Measurements from ENCODE around the gene F3.

Gene F3

GRCh38 chr1:94553323-94553730 lies 11.8 kb upstream of the F3 start:
- no peak for FAIRE-seq

DNA sequence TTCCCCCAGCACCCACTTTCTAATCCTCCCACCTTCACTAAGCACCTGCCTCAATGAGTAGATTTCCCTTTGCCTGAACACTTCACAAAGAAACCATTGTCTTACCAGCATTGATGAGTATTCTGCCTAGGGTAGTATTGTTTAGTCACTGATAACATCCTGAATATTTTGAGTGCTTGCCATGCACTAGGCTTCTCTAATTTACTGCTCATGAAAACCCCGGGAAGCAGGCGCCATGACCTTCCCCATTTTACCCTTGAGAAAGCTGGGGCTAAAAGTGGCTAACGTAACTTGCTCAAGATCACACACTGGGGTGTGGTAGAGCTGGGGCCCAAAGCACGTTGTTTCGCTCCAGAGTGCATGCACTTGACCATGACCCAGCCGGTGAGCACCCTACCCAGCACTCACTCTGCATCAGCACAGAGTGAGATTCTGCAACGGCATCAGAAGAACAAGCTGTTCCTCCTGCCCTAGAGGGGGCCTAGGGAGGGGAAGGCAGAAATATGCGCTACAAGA lies 10.6 kb upstream of the F3 start:
- no peak for DNase-seq (ENCODE audit: insufficient read length, low spot score)
- no peak for FAIRE-seq

More at GRCh38 chr1:94553323-94553730, 11.8 kb upstream of the F3 start:
- no peak for DNase-seq (ENCODE audit: insufficient read length, low spot score)

DNA sequence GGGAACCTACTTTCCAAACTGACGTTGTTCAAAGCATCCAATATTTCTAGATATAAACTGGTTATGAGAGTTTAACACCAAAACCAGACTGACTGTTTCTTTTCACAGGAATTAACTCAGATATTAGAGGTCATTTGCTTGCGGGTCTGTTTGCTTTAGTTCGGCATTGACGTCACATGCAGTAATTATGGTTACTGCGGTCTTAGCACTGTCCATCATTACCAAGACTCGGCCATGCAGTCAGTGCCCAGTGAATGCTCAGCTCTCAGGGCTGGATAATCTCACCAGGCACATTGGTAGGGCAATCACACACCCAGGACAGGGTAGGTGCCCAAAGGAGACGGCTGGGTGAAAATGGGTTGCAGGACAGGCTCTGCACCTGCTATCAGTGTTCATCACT lies 9.9 kb upstream of the F3 start:
- FAIRE-seq (no peak), DNase-seq (ENCODE audit: insufficient read length, low spot score) (no peak)

DNA sequence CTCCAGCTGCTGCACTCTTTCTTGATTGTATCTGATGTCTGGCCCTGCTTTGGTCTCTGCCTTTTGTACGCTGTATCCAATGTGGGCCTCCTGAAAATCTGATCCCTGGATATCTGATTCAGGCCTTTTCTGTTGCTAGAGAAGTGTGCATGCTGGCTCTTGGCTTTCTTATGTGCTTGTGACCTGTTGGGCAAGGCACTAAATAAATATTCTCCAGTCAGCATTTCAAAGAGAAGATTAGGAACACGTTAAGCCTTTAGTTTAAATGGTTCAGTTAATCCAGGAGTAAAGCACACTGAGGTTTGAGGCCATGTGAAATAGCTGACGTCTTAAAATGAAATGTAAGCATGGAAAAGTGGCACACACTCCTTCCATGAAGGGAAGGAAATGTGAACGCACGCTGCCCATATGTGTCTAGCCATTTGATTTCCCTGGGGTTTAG lies 9.3 kb upstream of the F3 start:
- FAIRE-seq (no peak), DNase-seq (ENCODE audit: insufficient read length, low spot score) (no peak)

GRCh38 chr1:94550396-94550795 lies 8.8 kb upstream of the F3 start:
- DNase-seq (ENCODE audit: insufficient read length, low spot score): no peak
- no peak for FAIRE-seq

DNA sequence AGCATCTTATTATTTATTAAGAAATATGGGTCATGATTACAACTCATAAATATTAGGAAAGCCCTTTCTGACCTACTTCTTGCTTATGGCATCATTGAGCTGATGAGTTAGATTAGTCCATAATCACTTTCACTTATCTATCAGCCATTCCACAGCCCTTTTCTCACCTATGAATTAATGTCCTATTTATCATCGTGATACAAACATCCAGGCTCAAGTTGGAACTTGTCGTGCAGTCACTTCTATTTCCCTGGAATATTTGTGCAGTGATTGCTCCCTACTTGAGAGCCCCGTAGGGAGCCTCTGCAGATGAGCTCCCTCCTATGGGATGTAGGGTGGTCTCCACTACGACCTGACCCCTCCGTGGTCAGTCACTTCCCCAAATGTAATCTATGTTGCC lies 8.1 kb upstream of the F3 start:
- FAIRE-seq: no peak
- no peak for DNase-seq (ENCODE audit: insufficient read length, low spot score)

DNA sequence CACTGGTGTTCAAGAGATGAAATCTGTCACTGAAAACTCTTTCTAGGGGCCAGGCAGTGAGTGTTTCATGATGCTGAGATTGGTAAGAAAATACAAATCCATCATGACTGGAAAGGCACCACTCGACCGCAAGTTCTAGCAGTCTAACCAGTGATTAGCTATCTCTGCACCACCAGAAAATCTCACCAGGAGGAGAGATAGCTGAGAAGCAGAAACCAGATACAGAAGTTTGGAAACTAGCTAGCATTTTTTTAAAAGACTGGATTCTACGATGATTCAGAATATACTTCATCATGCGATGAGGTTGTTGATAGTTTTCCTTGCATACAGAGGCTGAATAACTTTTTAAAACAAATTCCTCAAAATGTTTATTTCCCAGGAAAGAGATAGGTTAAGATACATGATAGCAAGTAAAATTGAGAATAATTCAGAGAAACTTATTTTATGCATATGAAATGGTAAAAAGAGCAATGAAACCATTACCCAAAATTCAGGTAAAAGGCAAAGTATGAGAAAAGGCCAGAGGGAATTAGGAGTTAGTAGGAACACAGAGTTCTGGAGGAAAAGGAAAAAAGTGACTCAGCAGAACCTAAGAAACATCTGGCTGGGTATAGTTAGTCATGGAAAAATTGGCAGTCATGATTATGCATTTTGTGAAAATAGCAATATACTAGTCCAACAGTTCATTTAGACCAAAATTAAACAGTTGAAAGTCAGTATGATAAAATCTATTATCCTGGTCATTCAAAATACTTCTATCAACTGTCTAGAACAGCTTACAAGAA lies 3.3 kb upstream of the F3 start:
- no peak for FAIRE-seq
- no peak for DNase-seq (ENCODE audit: insufficient read length, low spot score)

- DNase-seq (ENCODE audit: insufficient read length, low spot score): no peak
- no peak for FAIRE-seq
These were observed 2.5 kb upstream of the F3 start for GRCh38 chr1:94543893-94544635.

DNA sequence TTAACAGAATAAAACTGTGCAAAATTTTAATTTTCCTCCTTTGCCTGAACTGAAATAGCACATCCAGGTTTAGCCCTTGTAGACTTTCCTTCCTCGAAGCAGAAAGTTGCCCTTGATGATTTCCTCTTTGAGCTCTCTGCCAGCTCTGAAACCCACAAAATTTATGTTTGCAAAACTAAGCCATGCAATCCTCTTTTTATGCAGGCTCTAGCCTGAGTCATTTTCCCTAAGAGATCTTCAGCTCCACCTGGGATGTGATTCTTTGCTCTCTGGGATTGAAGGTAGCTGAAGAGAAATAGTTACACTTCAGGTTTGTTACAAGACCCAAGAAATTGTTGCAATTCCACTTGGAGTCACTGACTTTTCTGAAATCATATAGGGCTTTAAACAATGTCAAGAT lies 1.4 kb upstream of the F3 start:
- FAIRE-seq (no peak), DNase-seq (ENCODE audit: insufficient read length, low spot score) (no peak)

DNA sequence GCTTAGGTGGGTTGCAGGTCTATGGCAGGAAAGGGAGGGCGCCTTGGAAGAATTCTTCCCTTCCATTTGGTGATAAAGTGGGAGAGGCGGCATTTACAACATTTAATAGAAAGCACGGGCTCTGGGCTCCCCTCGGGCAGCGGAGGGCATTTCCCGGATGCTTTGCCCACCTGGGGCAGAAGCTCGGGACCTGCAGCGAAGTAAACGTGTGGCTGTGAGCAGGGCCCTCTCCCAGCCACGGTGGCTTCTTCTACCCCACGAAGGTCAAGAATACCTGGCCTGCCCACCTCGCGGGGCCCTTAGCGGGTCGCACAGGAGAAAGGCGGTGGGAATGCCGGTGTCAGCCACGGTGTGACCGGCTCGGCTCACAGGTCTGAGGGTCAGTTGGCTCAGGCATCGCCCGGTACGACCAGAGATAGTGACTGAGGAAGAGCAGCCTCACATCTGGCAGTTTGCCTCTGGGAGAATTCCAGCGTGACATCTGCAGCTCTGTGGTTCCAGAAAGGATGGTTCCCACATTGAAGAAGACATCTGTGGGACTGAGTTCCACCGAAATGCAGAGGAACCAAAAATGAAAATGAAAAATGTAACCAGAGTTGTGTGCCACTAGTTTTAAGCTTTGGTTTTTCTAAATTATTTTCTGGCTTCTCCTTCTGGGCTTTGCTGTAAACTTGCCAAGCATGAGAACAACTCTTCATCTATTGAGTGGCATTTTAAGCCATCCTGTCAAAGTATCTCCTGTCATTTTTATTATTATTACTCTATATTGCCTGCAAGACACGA lies 720 bp upstream of the F3 start:
- DNase-seq (ENCODE audit: insufficient read length, low spot score) (no peak), FAIRE-seq (no peak)

DNA sequence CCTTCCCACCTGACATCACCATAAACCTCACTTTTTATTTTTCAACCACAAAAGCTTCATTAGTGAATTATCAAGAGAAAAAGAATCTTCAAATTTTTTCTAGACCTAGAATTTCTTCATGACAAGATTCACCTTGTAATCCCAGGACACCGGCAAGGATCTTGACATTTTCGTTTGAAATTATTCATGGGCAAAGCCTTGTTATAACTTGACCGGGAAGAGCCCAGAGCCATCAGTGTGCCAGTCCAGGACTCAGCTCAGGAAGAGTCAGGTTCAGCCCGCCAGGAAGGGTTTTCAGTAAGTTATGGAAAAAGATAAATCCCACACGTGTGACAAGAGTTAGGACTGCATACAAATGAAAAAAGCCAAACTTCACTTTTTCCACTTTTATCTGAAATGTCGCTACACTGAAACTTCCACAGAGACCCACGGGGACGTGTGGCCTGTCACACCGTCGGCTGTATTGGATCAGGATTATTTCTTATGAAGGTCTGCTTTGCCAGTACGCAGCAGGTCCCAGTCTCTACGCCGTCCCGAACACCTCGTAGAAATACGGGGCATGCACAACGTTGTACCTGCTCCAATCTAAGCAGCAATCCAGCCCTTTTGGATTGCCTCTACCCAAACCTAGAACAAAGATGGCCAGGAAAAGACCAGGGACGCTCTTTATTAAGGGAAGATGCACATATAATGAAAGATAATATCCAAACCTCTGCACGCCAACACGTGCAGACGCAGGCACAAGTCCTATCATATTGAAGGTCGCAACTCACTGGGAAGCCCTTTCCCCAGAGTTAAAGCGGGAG lies 916 bp downstream of the F3 start:
- no peak for FAIRE-seq
- DNase-seq (ENCODE audit: insufficient read length, low spot score): no peak

DNA sequence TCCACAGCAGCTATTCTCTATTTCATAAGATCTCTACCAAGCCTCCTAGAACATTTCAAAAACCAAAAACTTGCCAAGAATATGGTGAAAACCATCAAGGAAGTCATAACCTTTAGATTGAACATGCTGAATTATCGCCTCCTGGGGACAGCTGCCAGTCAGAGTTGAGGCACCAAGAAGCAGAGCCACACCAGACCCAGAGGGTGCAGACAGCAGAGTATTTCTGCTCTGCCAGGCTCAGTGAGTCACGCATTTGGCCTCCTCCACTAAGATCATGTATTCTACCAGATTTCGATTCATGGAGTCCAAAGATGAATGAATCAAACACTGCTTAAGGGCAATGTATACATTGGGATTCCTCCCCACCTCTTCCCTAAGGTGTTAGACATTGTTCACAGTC lies 2.1 kb downstream of the F3 start:
- FAIRE-seq (peak; percentile 51), DNase-seq (ENCODE audit: insufficient read length, low spot score) (no peak)

GRCh38 chr1:94538243-94538827 lies 3.2 kb downstream of the F3 start:
- no peak for FAIRE-seq
- DNase-seq (ENCODE audit: insufficient read length, low spot score): no peak

DNA sequence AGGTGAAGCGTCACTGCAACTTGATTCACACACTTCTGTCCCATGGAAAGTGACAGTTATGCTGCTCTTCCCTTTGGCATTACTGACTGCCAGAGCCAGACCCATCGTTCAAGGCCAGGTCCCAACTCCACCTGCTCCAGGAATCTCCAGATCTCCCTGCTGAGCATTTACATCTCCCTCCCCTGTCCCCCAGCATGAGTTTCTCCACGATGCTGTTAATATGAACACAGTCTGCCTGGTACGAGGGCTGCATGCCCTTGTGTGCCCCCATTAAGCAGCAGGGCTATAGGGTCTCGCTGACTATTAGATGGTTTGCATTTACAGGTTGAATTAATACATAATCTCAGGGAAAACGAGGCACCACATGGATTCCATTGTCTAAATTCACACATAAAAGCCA lies 4.3 kb downstream of the F3 start:
- FAIRE-seq (no peak), DNase-seq (ENCODE audit: insufficient read length, low spot score) (no peak)

GRCh38 chr1:94535879-94536278 lies 5.7 kb downstream of the F3 start:
- DNase-seq (ENCODE audit: insufficient read length, low spot score): no peak
- FAIRE-seq: no peak

DNA sequence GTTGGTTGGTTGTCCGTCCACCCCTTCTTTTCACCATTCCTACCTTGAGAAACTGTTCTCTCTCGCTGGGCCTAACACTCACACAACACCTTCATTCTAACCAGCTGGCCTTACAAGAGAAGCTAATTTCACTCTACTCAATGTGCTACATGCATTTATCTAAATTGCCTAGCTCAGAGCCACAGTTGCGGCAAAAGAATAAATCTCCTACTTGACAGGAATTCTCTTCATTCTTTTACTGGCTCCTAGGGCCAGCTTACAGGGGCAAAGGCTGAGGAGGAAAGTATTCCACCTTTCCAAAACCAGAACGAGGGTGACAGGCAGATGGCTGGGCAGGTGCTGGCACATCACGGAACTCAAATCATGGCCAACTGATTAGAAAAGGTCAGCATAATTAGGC lies 6.5 kb downstream of the F3 start:
- DNase-seq (ENCODE audit: insufficient read length, low spot score) (no peak), FAIRE-seq (no peak)

DNA sequence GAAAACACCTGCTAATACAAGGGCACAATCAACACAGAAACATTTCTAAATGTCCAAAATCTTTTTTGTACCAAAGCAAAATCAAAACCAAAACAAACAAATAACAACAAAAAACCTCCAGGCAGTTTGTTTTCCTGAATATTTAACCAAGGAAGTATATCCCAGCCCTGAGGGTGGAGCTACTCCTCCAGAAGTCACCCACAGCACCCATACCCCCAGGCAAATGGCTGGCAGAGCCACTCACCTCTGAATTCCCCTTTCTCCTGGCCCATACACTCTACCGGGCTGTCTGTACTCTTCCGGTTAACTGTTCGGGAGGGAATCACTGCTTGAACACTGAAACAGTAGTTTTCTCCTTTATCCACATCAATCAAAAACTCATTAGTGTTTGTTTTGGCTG lies 9.5 kb downstream of the F3 start:
- no peak for DNase-seq (ENCODE audit: insufficient read length, low spot score)
- no peak for FAIRE-seq

DNA sequence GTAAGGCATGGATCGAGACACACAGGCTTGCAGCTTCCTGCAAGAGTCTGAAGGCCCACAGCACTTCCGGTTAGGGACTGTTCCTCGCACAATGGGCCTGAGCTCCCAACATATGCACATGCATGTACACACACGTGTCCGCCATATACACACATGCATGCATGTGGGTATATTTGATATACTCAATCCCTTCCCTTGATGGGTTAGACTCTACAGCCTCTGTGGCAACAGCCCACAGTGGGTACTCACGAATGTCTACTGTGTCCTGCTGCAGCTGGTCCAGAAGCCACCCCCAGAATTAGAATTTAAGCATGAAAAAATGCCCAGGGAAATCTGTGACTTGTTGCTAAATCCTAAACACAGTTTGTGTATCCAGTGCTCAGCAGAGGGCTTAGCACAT lies 9.9 kb downstream of the F3 start:
- FAIRE-seq (no peak), DNase-seq (ENCODE audit: insufficient read length, low spot score) (no peak)

GRCh38 chr1:94530373-94530878 lies 11.1 kb downstream of the F3 start:
- FAIRE-seq: no peak

DNA sequence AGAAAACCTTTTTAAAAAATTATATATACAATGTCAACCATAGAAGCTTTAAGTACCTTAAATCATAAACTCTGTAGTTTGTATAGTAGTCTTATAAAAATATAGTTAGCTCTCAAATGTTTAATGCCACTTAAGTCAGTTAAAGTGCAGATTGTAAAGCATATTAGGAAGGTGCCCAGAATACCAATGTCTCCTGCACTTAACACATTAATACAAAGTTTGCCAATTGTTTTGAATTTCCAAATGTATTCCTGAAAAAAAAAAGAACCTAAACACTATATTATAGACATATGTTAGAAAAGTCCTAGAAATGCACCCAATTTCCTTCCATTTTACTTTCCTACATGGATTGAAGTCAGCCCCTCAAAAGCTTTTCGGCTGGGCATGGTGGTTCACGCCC lies 12.1 kb downstream of the F3 start:
- FAIRE-seq (no peak), DNase-seq (ENCODE audit: insufficient read length, low spot score) (no peak)

More at GRCh38 chr1:94530373-94530878, 11.1 kb downstream of the F3 start:
- DNase-seq (ENCODE audit: insufficient read length, low spot score): no peak

Data from HTR-8/SVneo (cell line).